Measurements from ENCODE around the gene PIK3AP1. TPM values are rescaled to one million over a fixed set of nuclear protein-coding genes. Genes with fewer than 3 reads are reported as not detected.

The PIK3AP1 gene
- polyA plus RNA-seq, 2 of the 4 experiments (the other 2 are of a cell fraction), result 1.6 to 3.2 TPM

DNA sequence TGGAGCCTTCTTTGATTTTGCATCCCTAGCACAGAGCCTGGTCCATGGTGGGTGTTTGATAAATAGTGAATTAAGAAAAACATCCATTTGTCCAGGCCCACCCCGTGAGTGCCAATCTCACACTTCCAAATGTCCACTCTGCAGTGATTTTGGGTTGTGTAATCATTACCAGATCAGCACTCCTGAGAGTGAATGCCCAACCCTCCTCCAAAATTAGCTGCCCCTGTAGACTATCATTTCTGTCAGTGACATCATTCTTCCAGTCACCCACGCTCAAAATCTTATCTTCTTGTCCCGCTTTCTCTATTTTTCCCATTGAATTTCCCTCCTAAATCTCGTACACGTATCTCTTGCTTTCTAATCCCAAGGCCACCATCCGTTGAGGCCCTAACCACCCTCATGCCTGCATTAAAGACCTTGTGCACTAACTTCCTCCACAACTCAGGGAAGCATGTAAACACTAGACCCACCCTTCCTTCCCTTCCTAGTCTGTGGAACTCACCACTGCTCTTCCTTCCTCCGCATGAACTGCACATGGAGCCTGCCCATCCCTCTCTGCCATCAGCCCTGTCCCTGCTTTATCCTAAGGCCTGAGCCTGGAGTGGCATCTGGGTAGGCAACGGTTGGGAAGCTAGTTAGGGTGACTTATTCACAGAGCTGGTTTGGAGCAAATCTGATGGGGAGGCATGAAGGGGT, 32.8 kb downstream of the PIK3AP1 start (continued):
- TF ChIP-seq ZFP36 (IDR thresholded peaks at IDR 0.05; ENCODE audit: borderline replicate concordance, partially characterized antibody), result no peak

DNA sequence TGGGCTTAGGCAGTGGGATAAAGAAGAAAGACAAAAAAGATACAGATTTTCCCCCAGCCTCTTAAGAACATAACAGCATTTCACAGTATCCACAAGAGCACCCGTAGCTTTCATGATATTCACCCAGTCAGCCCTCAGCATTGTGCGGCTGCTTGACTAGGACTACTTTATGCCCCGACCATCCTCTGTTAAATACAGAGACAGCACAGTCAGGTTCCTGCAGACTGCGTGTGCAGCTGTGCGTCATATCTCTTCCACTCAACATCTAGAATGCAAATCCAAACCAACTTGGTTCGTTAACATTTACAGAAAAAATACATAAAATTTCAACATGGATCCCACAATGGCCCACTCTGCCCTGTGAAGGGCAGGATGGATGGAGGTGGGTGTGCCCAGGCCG, 33.8 kb downstream of the PIK3AP1 start:
- no peak for TF ChIP-seq CBX8 (IDR thresholded peaks at IDR 0.05)
- no peak for TF ChIP-seq KDM5A (IDR thresholded peaks at IDR 0.05)
- TF ChIP-seq, protein P1, sequence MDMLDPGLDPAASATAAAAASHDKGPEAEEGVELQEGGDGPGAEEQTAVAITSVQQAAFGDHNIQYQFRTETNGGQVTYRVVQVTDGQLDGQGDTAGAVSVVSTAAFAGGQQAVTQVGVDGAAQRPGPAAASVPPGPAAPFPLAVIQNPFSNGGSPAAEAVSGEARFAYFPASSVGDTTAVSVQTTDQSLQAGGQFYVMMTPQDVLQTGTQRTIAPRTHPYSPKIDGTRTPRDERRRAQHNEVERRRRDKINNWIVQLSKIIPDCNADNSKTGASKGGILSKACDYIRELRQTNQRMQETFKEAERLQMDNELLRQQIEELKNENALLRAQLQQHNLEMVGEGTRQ (IDR thresholded peaks at IDR 0.05), result no peak
- TF ChIP-seq ZC3H11A (IDR thresholded peaks at IDR 0.05), result no peak
- WGBS (ENCODE audit: missing lambda C conversion rate), result 79% methylated on average over 7 of the region's 7 CpGs
- Histone ChIP-seq H3K4me3 (no peak overlapping the region), H3K27ac (no peak overlapping the region), H3K4me1 (no peaks in the 10 kb centered on the region), H3K4me2 (no peak overlapping the region), H3K9me3 (no peaks in the 10 kb centered on the region)
- FAIRE-seq (no peak), DNase-seq (ENCODE audit: low read depth in 1 of 2, low spot score in 1 of 2) (no peak), ATAC-seq (no peak)
- ChIA-PET CTCF (no interaction called here), POLR2A (no interaction called here)

DNA sequence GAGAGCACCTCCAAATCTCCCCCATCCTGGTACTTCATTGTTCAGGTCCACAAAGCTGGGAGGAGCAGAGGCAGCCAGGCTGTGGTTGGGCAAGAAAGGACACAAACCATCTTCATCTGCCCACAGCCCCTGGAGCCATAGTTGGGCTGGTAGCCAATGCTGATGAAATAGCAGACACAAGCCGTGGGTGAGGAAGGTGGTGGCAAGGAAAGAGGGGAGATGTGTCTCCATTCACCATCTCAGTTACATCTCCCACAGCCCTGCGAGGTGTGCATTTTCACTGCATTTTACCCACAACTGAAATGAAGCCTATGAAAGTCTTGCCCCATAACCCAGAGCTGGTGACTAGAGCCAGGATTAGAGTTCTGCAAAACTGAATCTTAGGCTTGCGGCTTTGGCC, 35.0 kb downstream of the PIK3AP1 start:
- Histone ChIP-seq H3K4me2 (no peak overlapping the region), H3K4me1 (no peaks in the 10 kb centered on the region), H3K9me3 (no peaks in the 10 kb centered on the region), H3K4me3 (no peak overlapping the region), H3K27ac (no peak overlapping the region)
- TF ChIP-seq ZNF302 (CRISPR knock-in tag; IDR thresholded peaks at IDR 0.05) (no peak), POLR2A (IDR thresholded peaks at IDR 0.05; ENCODE audit: low read length) (no peak), NR3C1 (IDR thresholded peaks at IDR 0.05) (no peak)
- ChIA-PET CTCF (interaction anchor here (0.9 kb wide), 1 partner anchor 44 kb away, joined by 3 read pairs; no protein-coding TSS in a partner anchor), POLR2A (no interaction called here)
- no peak for DNase-seq (ENCODE audit: low read depth in 1 of 2, low spot score in 1 of 2)
- FAIRE-seq, result no peak
- ATAC-seq, result no peak
- 64% methylated on average over 3 of the region's 3 CpGs for WGBS (ENCODE audit: missing lambda C conversion rate)

DNA sequence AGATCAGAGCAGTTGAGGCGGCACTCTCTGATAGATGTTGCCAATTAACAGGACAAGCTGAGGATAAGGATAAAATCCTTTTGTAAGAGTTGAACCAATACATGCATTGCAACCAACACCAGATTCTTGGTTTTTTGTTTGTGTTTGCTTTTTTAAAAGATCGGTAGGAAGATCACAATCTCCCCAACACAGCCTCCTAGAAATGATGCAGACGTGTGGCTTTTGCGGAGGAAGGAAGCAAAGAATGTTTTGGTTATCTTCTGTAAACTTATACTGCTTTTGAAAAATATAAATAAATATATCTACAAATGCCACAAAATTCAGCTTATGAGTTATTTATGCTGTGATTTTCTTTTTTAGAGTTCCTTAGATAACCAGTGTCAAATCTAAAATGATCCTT, 35.5 kb downstream of the PIK3AP1 start:
- TF ChIP-seq NPAS2 (CRISPR knock-in tag; IDR thresholded peaks at IDR 0.05; ENCODE audit: borderline replicate concordance) (no peak), TFCP2L1 (CRISPR knock-in tag; IDR thresholded peaks at IDR 0.05) (no peak), BHLHE40 (IDR thresholded peaks at IDR 0.05; ENCODE audit: low read depth, low read length) (no peak), CHD2 (IDR thresholded peaks at IDR 0.05; ENCODE audit: low read length, partially characterized antibody) (no peak)
- TF ChIP-seq, protein P2, sequence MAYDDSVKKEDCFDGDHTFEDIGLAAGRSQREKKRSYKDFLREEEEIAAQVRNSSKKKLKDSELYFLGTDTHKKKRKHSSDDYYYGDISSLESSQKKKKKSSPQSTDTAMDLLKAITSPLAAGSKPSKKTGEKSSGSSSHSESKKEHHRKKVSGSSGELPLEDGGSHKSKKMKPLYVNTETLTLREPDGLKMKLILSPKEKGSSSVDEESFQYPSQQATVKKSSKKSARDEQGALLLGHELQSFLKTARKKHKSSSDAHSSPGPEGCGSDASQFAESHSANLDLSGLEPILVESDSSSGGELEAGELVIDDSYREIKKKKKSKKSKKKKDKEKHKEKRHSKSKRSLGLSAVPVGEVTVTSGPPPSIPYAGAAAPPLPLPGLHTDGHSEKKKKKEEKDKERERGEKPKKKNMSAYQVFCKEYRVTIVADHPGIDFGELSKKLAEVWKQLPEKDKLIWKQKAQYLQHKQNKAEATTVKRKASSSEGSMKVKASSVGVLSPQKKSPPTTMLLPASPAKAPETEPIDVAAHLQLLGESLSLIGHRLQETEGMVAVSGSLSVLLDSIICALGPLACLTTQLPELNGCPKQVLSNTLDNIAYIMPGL (CRISPR knock-in tag; IDR thresholded peaks at IDR 0.05; ENCODE audit: borderline replicate concordance), result no peak
- FAIRE-seq (no peak), ATAC-seq (no peak), DNase-seq (ENCODE audit: low read depth in 1 of 2, low spot score in 1 of 2) (no peak)
- Histone ChIP-seq H3K9me3 (no peaks in the 10 kb centered on the region), H3K27ac (no peak overlapping the region), H3K4me3 (no peak overlapping the region), H3K4me2 (no peak overlapping the region), H3K4me1 (no peaks in the 10 kb centered on the region)
- ChIA-PET POLR2A (no interaction called here), CTCF (interaction anchor here (0.9 kb wide), 1 partner anchor 43 kb away, joined by 3 read pairs; no protein-coding TSS in a partner anchor)
- WGBS (ENCODE audit: missing lambda C conversion rate), result 75% methylated on average over 4 of the region's 4 CpGs

DNA sequence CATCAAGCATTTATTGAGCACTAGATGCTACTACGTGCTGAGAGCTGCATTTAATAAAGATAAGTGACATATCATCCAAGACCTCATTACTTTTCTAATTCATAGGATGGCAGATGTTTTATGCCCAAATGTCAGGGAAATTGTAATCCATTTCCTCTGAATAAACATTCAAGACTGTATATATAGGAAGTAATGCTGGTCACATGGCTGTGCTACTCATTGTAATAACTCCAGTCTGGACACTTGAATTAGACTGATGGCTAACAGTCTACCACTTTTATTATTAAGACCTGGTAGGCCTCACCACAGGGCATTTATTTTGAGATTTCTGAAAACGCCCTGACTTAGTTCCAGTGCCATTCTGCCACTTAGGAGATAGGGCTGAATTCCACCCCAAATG, 36.6 kb downstream of the PIK3AP1 start:
- ChIA-PET CTCF (no interaction called here), POLR2A (no interaction called here)
- Histone ChIP-seq H3K4me1 (no peaks in the 10 kb centered on the region), H3K27ac (no peak overlapping the region), H3K4me3 (no peak overlapping the region), H3K4me2 (no peak overlapping the region), H3K9me3 (no peaks in the 10 kb centered on the region)
- 33% methylated on average over 2 of the region's 2 CpGs for WGBS (ENCODE audit: missing lambda C conversion rate)
- TF ChIP-seq, protein P2 (CRISPR knock-in tag; IDR thresholded peaks at IDR 0.05; ENCODE audit: borderline replicate concordance), result no peak
- TF ChIP-seq, protein P3, sequence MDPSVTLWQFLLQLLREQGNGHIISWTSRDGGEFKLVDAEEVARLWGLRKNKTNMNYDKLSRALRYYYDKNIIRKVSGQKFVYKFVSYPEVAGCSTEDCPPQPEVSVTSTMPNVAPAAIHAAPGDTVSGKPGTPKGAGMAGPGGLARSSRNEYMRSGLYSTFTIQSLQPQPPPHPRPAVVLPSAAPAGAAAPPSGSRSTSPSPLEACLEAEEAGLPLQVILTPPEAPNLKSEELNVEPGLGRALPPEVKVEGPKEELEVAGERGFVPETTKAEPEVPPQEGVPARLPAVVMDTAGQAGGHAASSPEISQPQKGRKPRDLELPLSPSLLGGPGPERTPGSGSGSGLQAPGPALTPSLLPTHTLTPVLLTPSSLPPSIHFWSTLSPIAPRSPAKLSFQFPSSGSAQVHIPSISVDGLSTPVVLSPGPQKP (IDR thresholded peaks at IDR 0.05; ENCODE audit: low read depth, low read length), result no peak
- TF ChIP-seq SREBF2 (IDR thresholded peaks at IDR 0.05), result no peak
- no peak for TF ChIP-seq CHD2 (IDR thresholded peaks at IDR 0.05; ENCODE audit: low read length, partially characterized antibody)
- no peak for ATAC-seq
- DNase-seq (ENCODE audit: low read depth in 1 of 2, low spot score in 1 of 2), result no peak
- no peak for FAIRE-seq
